Stimulated activated CD8-positive, alpha-beta memory T cell treated with anti-CD3 and anti-CD28 coated beads, Interleukin-4, amount 100 ng/mL, for 4 hours (primary cell): ENCODE results near the gene NAP1L4.

Source experiments
- DNase-seq, 2 donors: peaks; one replicate each; pipeline ENCODE4 v3.0.0-alpha.2; 2020; ENCODE audit warnings: low read depth in 2 of 2, low spot score in 1 of 2

NAP1L4 gene

GRCh38 chr11:2924821-2925675 is 67.1 kb downstream of the NAP1L4 start:
- no peak for DNase-seq

- no peak for DNase-seq
These were observed 67.7 kb downstream of the NAP1L4 start for GRCh38 chr11:2924381-2924780.

GRCh38 chr11:2923446-2924375 is 68.4 kb downstream of the NAP1L4 start:
- DNase-seq: no peak

GRCh38 chr11:2922655-2923054 is 69.5 kb downstream of the NAP1L4 start:
- no peak for DNase-seq

GRCh38 chr11:2921742-2922493 is 70.2 kb downstream of the NAP1L4 start:
- DNase-seq: no peak

GRCh38 chr11:2921261-2921660 is 70.9 kb downstream of the NAP1L4 start:
- no peak for DNase-seq

- no peak for DNase-seq
These were observed 71.8 kb downstream of the NAP1L4 start for GRCh38 chr11:2920343-2920742.

GRCh38 chr11:2919837-2920236 is 72.3 kb downstream of the NAP1L4 start:
- DNase-seq: no peak

- no peak for DNase-seq
These were observed 72.9 kb downstream of the NAP1L4 start for GRCh38 chr11:2919188-2919587.

- no peak for DNase-seq
These were observed 74.2 kb downstream of the NAP1L4 start for GRCh38 chr11:2917842-2918490.

GRCh38 chr11:2916892-2917645 is 75.1 kb downstream of the NAP1L4 start:
- DNase-seq: no peak

GRCh38 chr11:2916114-2916891 is 75.8 kb downstream of the NAP1L4 start:
- no peak for DNase-seq

- DNase-seq: no peak
These were observed 76.7 kb downstream of the NAP1L4 start for GRCh38 chr11:2915473-2915872.

GRCh38 chr11:2914455-2915195 is 77.5 kb downstream of the NAP1L4 start:
- no peak for DNase-seq

- DNase-seq: no peak
These were observed 78.4 kb downstream of the NAP1L4 start for GRCh38 chr11:2913776-2914175.

GRCh38 chr11:2913019-2913431 is 79.1 kb downstream of the NAP1L4 start:
- DNase-seq: no peak

- DNase-seq: no peak
These were observed 79.6 kb downstream of the NAP1L4 start for GRCh38 chr11:2912498-2912897.

GRCh38 chr11:2911785-2912391 is 80.2 kb downstream of the NAP1L4 start:
- DNase-seq: no peak
